Activated CD8-positive, alpha-beta memory T cell treated with anti-CD3 and anti-CD28 coated beads for 48 hours (primary cell): ENCODE measurements around the gene HOXC12.

ENCODE experiments used
- DNase-seq, 3 experiments: peaks; one replicate each; pipeline ENCODE4 v3.0.0-alpha.2; 2020; ENCODE audit warnings: low read depth in 2 of 3, low spot score in 2 of 3

The HOXC12 gene

GRCh38 chr12:53940443-53941014 is 14.2 kb upstream of the HOXC12 start:
- no peak for DNase-seq

- no peak for DNase-seq
Observed at GRCh38 chr12:53941187-53941586, 13.5 kb upstream of the HOXC12 start.

- no peak for DNase-seq
Observed at GRCh38 chr12:53941750-53942149, 13.0 kb upstream of the HOXC12 start.

GRCh38 chr12:53942467-53942997 is 12.2 kb upstream of the HOXC12 start:
- no peak for DNase-seq

GRCh38 chr12:53944209-53944608 is 10.5 kb upstream of the HOXC12 start:
- no peak for DNase-seq

GRCh38 chr12:53944907-53945847 is 9.5 kb upstream of the HOXC12 start:
- no peak for DNase-seq

- no peak for DNase-seq
Observed at GRCh38 chr12:53947743-53948142, 7.0 kb upstream of the HOXC12 start.

GRCh38 chr12:53948650-53949593 is 5.8 kb upstream of the HOXC12 start:
- no peak for DNase-seq

GRCh38 chr12:53949631-53950436 is 4.9 kb upstream of the HOXC12 start:
- DNase-seq = no peak

- no peak for DNase-seq
Observed at GRCh38 chr12:53950437-53950773, 4.3 kb upstream of the HOXC12 start.

- no peak for DNase-seq
Observed at GRCh38 chr12:53950789-53951576, 3.7 kb upstream of the HOXC12 start.

- no peak for DNase-seq
Observed at GRCh38 chr12:53951577-53952334, 2.9 kb upstream of the HOXC12 start.

- no peak for DNase-seq
Observed at GRCh38 chr12:53952335-53952694, 2.4 kb upstream of the HOXC12 start.

GRCh38 chr12:53952871-53953734 is 1.6 kb upstream of the HOXC12 start:
- DNase-seq = no peak

- DNase-seq = no peak
Observed at GRCh38 chr12:53953831-53954693, 641 bp upstream of the HOXC12 start.

- DNase-seq = no peak
Observed at GRCh38 chr12:53955036-53955775, 503 bp downstream of the HOXC12 start.
